Activated CD8-positive, alpha-beta memory T cell treated with anti-CD3 and anti-CD28 coated beads, Interleukin-2, amount 10 ng/mL, durations not matched to agents 7 days and 5 days (primary cell): ENCODE data around the gene KANK4. TPM values are rescaled to one million over a fixed set of nuclear protein-coding genes. Genes with fewer than 3 reads are reported as not detected.

Source experiments
- ATAC-seq: fragments of 150-1000 bp; cut with Tn5 transposase; one replicate; pipeline ENCODE4 v1.10.0; 2021; ENCODE audit warnings: moderate library complexity
- CTCF ChIA-PET: fragments of 350-600 bp; sonication (Branson Sonifier 250); formaldehyde crosslinking; loops from one replicate; lab custom pipeline; 2021; ENCODE audit warnings: antibody characterized with exemption; lab: Charles Lee
- DNase-seq: peaks from one replicate; pipeline ENCODE4 v3.0.0-alpha.2; 2020
- H3K27ac Mint-ChIP-seq: one replicate; pipeline ENCODE4 v1.8.0; 2021; ENCODE audit warnings: mild to moderate bottlenecking, mixed read lengths
- H3K27me3 Mint-ChIP-seq: one replicate; pipeline ENCODE4 v1.8.0; 2021; ENCODE audit warnings: mixed read lengths
- H3K36me3 Mint-ChIP-seq: one replicate; pipeline ENCODE4 v1.8.0; 2021; ENCODE audit warnings: mild to moderate bottlenecking, mixed read lengths
- H3K4me1 Mint-ChIP-seq: one replicate; pipeline ENCODE4 v1.8.0; 2021; ENCODE audit warnings: mixed read lengths
- H3K4me3 Mint-ChIP-seq: one replicate; pipeline ENCODE4 v1.8.0; 2021; ENCODE audit warnings: mild to moderate bottlenecking, moderate library complexity, mixed read lengths
- H3K9me3 Mint-ChIP-seq: one replicate; pipeline ENCODE4 v1.8.0; 2022; ENCODE audit warnings: low read depth, mixed read lengths
- total RNA-seq, 2 experiments: library from RNA; stranded (reverse); gene quantifications; one replicate each; pipeline ENCODE4 v1.2.3, GENCODE V29; 2021

KANK4 gene
- total RNA-seq, 2 experiments from 2014 or later = not detected

DNA sequence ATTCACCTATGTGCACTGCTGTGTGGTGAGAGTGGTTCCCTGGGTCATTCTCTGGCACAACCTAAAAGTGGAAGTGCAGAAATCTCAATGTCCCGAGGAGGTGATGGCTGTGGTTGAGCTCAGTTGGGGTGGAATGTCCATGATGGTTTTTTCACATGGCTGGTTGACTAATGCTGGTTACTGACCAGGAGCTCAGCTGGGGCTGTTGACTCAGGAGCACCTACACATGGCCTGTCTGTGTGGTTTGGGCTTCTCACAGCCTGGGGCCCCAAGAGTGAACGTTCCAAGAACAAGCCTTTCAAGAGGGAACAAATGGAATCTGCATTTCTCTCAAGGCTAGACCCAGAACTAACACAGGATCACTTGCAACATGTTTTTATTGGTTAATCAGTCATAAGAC is 6.4 kb upstream of the KANK4 start:
- no peaks in the 10 kb centered on the region for H3K4me1 Mint-ChIP-seq
- H3K36me3 Mint-ChIP-seq = no peaks in the 10 kb centered on the region
- H3K9me3 Mint-ChIP-seq = no peaks in the 10 kb centered on the region
- DNase-seq = no peak
- ATAC-seq = no peak
- no peak overlapping the region for H3K27ac Mint-ChIP-seq
- CTCF ChIA-PET = no interaction called here
- H3K4me3 Mint-ChIP-seq = no peak overlapping the region
- peaks cover 11% of the 10 kb centered on the region for H3K27me3 Mint-ChIP-seq

DNA sequence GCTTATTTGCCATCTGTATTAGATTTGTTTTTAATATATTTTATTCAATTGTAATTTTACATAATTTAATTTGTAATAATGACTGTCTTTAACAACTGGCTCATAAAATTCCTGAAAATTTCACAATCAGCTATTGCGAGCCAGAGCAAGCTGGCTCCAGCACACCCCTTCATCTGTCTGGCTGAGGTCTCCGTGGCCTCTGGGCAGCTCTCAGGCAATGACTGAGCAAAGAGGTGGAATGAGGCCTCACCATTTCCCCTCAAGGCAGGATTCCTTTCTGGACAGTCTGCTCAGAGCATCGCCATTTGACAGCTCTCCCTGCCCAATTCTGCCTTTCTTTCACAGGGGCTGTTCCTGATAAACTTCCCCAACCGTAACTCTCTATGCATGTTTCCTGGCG is 5.8 kb upstream of the KANK4 start:
- Mint-ChIP-seq H3K27me3 (peaks cover 17% of the 10 kb centered on the region), H3K4me1 (no peaks in the 10 kb centered on the region), H3K36me3 (no peaks in the 10 kb centered on the region), H3K9me3 (no peaks in the 10 kb centered on the region), H3K4me3 (no peak overlapping the region), H3K27ac (no peak overlapping the region)
- CTCF ChIA-PET = no interaction called here
- ATAC-seq (no peak), DNase-seq (no peak)

- H3K36me3 Mint-ChIP-seq = no peaks in the 10 kb centered on the region
- no peak for ATAC-seq
- H3K27ac Mint-ChIP-seq = no peak overlapping the region
- no peak for DNase-seq
- CTCF ChIA-PET = no interaction called here
- no peaks in the 10 kb centered on the region for H3K4me1 Mint-ChIP-seq
- H3K27me3 Mint-ChIP-seq = peaks cover 42% of the 10 kb centered on the region
- H3K4me3 Mint-ChIP-seq = no peak overlapping the region
- H3K9me3 Mint-ChIP-seq = no peaks in the 10 kb centered on the region
Measured at GRCh38 chr1:62321446-62321845, 2.2 kb upstream of the KANK4 start.

GRCh38 chr1:62318320-62318755 is 896 bp downstream of the KANK4 start:
- H3K36me3 Mint-ChIP-seq = no peaks in the 10 kb centered on the region
- H3K9me3 Mint-ChIP-seq = no peaks in the 10 kb centered on the region
- ATAC-seq (no peak), DNase-seq (no peak)
- H3K27ac Mint-ChIP-seq = no peak overlapping the region
- H3K4me3 Mint-ChIP-seq = no peak overlapping the region
- peaks cover 42% of the 10 kb centered on the region for H3K27me3 Mint-ChIP-seq
- no peaks in the 10 kb centered on the region for H3K4me1 Mint-ChIP-seq
- CTCF ChIA-PET = no interaction called here

DNA sequence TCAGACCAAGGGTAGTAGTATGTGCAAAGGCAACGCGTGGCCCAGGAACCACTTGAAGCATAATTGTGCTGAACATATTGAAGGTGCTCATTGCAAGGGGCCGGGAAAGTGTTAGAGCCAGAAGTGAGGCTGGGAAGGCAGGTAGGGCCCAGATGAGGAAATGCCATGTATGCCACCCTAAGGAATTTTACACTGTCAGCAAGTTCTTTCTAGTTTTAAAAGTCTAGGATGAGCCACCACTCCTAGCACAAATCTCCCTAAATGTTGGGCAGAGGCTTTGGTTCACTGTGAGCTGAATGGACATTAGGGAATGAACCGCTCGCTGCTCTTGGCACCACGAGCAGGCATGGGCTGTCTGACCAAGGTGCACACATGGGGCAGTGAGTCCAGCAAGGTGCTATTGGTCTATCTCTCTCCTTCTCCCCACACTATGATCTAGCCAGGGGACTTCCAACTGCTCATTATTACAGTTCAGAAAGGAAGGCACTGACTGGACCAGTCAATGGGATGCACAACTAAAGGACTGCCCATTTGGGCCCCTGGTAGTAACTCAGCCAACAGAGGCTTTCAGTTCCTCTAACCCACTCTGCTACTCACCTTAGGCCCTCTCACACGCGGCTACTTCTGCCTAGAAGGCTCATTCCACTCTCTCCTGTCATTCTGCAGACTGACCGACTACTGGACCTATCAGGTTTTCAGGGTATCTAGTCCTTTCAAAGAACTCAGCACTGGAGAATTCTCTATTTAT is 2.0 kb downstream of the KANK4 start:
- H3K27me3 Mint-ChIP-seq = peaks cover 42% of the 10 kb centered on the region
- no peaks in the 10 kb centered on the region for H3K4me1 Mint-ChIP-seq
- H3K36me3 Mint-ChIP-seq = no peaks in the 10 kb centered on the region
- H3K4me3 Mint-ChIP-seq = no peak overlapping the region
- H3K27ac Mint-ChIP-seq = no peak overlapping the region
- CTCF ChIA-PET = no interaction called here
- DNase-seq (no peak), ATAC-seq (no peak)
- H3K9me3 Mint-ChIP-seq = no peaks in the 10 kb centered on the region

GRCh38 chr1:62316135-62316534 is 3.1 kb downstream of the KANK4 start:
- no peaks in the 10 kb centered on the region for H3K9me3 Mint-ChIP-seq
- H3K4me3 Mint-ChIP-seq = no peak overlapping the region
- ATAC-seq = no peak
- no peak overlapping the region for H3K27ac Mint-ChIP-seq
- no peaks in the 10 kb centered on the region for H3K36me3 Mint-ChIP-seq
- CTCF ChIA-PET = no interaction called here
- H3K4me1 Mint-ChIP-seq = no peaks in the 10 kb centered on the region
- DNase-seq = no peak
- peaks cover 35% of the 10 kb centered on the region for H3K27me3 Mint-ChIP-seq

- Mint-ChIP-seq H3K36me3 (no peaks in the 10 kb centered on the region), H3K9me3 (no peaks in the 10 kb centered on the region), H3K4me1 (no peaks in the 10 kb centered on the region), H3K4me3 (no peak overlapping the region), H3K27ac (no peak overlapping the region), H3K27me3 (peaks cover 32% of the 10 kb centered on the region)
- no peak for ATAC-seq
- no peak for DNase-seq
- CTCF ChIA-PET = no interaction called here
Measured at GRCh38 chr1:62315387-62315786, 3.8 kb downstream of the KANK4 start.

- Mint-ChIP-seq H3K4me1 (no peaks in the 10 kb centered on the region), H3K9me3 (no peaks in the 10 kb centered on the region), H3K27ac (no peak overlapping the region), H3K36me3 (no peaks in the 10 kb centered on the region), H3K4me3 (no peak overlapping the region), H3K27me3 (peaks cover 25% of the 10 kb centered on the region)
- no peak for ATAC-seq
- DNase-seq = no peak
- CTCF ChIA-PET = interaction anchor here (0.6 kb wide), 1 partner anchor 1934 kb away, joined by 4 read pairs; no protein-coding TSS in a partner anchor
Measured at GRCh38 chr1:62314454-62315350, 4.5 kb downstream of the KANK4 start.

DNA sequence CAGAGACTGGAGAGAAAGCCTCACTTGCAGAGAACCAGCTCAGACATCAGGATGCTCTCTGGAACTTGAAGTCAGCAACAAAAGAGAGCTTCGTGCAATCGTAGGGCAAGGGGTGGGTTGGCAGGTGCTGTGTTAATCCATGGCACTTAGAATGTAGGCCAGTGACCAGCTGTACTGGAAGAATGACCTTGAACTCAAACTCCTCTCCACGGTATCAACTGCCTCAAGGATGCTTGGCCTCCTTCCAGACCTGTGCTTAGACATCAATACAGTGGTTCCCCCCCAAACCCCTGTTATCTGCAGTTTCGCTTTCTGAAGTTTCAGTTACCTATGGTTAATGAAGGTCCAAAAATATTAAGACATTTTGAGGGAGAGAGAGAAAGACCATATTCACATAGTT is 6.5 kb downstream of the KANK4 start:
- Mint-ChIP-seq H3K4me1 (no peaks in the 10 kb centered on the region), H3K27ac (no peak overlapping the region)
- CTCF ChIA-PET = no interaction called here

DNA sequence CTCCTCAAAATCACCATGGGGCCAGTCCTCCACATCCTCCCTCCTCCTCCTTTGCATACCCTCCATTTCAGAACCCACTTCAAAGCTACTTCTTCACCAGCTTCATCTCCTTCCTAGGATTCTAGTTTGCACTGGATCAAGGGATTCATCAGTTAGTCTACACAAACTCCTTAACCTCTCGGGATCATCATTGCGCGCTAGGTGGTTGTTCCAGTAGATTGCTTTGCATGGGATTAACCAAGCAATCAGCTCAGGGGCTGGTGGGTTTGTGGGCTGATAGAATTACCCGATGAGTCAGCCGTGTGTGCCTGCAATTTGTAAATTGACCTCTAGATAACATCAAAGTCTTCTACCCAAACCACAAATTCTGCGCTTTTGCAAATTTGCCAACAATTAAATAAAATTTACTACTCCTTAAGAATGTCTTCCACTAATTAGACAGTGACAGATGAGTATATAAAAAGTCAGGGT is 7.7 kb downstream of the KANK4 start:
- Mint-ChIP-seq H3K27me3 (peaks cover 2% of the 10 kb centered on the region), H3K4me1 (no peaks in the 10 kb centered on the region), H3K36me3 (no peaks in the 10 kb centered on the region), H3K4me3 (no peak overlapping the region), H3K9me3 (no peaks in the 10 kb centered on the region), H3K27ac (no peak overlapping the region)
- no peak for DNase-seq
- no peak for ATAC-seq
- CTCF ChIA-PET = no interaction called here

More for the DNA sequence above, 6.5 kb downstream of the KANK4 start:
- no peak for ATAC-seq
- H3K4me3 Mint-ChIP-seq = no peak overlapping the region
- H3K9me3 Mint-ChIP-seq = no peaks in the 10 kb centered on the region
- H3K36me3 Mint-ChIP-seq = no peaks in the 10 kb centered on the region
- peaks cover 12% of the 10 kb centered on the region for H3K27me3 Mint-ChIP-seq
- DNase-seq = no peak

DNA sequence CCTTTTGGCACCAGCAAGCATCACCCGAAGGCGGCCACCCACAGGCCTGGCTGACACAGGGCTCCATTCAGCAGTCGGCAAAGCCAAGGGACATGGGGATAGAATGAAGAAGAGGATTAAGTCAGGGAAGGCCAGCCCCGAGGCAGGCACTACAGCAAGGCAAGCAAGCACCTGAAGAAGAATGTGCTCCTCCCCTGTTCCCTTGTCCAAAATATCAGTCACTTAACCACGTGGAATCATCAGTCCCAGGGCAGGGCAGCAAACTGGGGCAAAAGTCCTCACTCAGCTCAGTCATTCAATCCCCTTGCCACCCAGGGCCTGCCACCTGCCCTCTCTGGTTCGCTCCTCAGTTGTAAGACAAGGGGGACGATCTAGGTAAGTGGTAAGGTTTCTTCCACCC is 9.3 kb downstream of the KANK4 start:
- Mint-ChIP-seq H3K36me3 (no peaks in the 10 kb centered on the region), H3K9me3 (no peaks in the 10 kb centered on the region), H3K4me1 (no peaks in the 10 kb centered on the region), H3K27ac (no peak overlapping the region), H3K4me3 (no peak overlapping the region), H3K27me3 (peaks cover 3% of the 10 kb centered on the region)
- CTCF ChIA-PET = no interaction called here
- DNase-seq (no peak), ATAC-seq (no peak)

- CTCF ChIA-PET = no interaction called here
- Mint-ChIP-seq H3K4me3 (no peak overlapping the region), H3K9me3 (no peaks in the 10 kb centered on the region), H3K27me3 (peaks cover 3% of the 10 kb centered on the region), H3K27ac (no peak overlapping the region), H3K36me3 (no peaks in the 10 kb centered on the region), H3K4me1 (no peaks in the 10 kb centered on the region)
- no peak for DNase-seq
- ATAC-seq = no peak
Measured at GRCh38 chr1:62308606-62309005, 10.6 kb downstream of the KANK4 start.

GRCh38 chr1:62307895-62308492 is 11.2 kb downstream of the KANK4 start:
- ATAC-seq (no peak), DNase-seq (no peak)
- H3K9me3 Mint-ChIP-seq = no peaks in the 10 kb centered on the region
- CTCF ChIA-PET = no interaction called here
- no peaks in the 10 kb centered on the region for H3K36me3 Mint-ChIP-seq
- no peaks in the 10 kb centered on the region for H3K4me1 Mint-ChIP-seq
- H3K27ac Mint-ChIP-seq = no peak overlapping the region
- peaks cover 3% of the 10 kb centered on the region for H3K27me3 Mint-ChIP-seq
- H3K4me3 Mint-ChIP-seq = no peak overlapping the region
